Hepatocyte (in vitro differentiated cells): ENCODE measurements around the gene SAP130.

Experiments used
- CTCF ChIP-seq: fragments of 200-600 bp; sonication (generic); IDR thresholded peaks from 2 replicates; pipeline ENCODE4 v1.5.1; 2016; ENCODE audit warnings: antibody characterized with exemption, mild to moderate bottlenecking; ENCODE audit not compliant: poor library complexity
- EZH2 ChIP-seq: fragments of 200-600 bp; sonication (generic); IDR thresholded peaks from 2 replicates; pipeline ENCODE4 v1.6.1; 2016; ENCODE audit warnings: antibody characterized with exemption, mild to moderate bottlenecking, borderline replicate concordance
- EZH2phosphoT487 ChIP-seq: fragments of 200-600 bp; sonication (generic); IDR thresholded peaks from one replicate; pipeline ENCODE4 v1.6.1; 2018; ENCODE audit warnings: antibody characterized with exemption, mild to moderate bottlenecking, low read depth, moderate library complexity; ENCODE audit not compliant: unreplicated experiment, severe bottlenecking

DNA sequence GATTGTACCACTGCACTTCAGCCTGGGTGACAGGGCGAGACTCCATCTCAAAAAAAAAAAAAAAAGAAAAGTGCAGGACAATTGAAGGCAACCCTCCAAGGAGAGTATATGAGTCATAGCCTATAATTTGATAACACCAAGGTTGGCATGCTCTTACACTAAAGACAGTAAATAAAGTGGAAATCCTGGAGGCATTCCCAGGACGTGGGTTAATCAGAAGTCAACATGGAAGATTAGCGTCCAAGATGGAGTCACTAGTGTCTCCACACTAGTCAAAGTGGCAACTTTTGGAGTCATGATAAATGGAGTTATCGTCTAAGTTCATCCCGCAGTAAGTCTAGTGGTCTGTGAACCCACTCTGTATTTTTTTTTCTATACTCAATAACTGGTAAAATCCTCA, 41.9 kb upstream of the SAP130 start:
- TF ChIP-seq CTCF (no peak), EZH2 (no peak), EZH2phosphoT487 (no peak)
